Left renal pelvis (tissue), 4 donors: Measurements from ENCODE around the gene IFNGR1. TPM values are rescaled to one million over a fixed set of nuclear protein-coding genes. Genes with fewer than 3 reads are reported as not detected.
"Not testable (repeated sequence)": the region's sequence is repeated elsewhere in the genome, so short reads cannot be mapped to it uniquely, and the experiment has no call there.

ENCODE experiments used
- DNase-seq, 4 donors: peaks; one replicate each; pipeline ENCODE4 v3.0.0-alpha.2; 2013; ENCODE audit warnings: low read depth in 4 of 4, low spot score in 3 of 4
- polyA plus RNA-seq, 4 donors: library from polyadenylated mRNA; unstranded; fragments of 120-200 nt; gene quantifications; one replicate each; pipeline ENCODE4 v1.2.1, GENCODE V29; 2013; ENCODE audit not compliant: insufficient read length in 4 of 4

IFNGR1 gene
- polyA plus RNA-seq, 4 donors = 54.8 to 73.7 (median 62.4) TPM

GRCh38 chr6:137236581-137237355 is 17.6 kb upstream of the IFNGR1 start:
- DNase-seq = no peak

- DNase-seq = no peak
These were observed 16.5 kb upstream of the IFNGR1 start for GRCh38 chr6:137235686-137236085.

GRCh38 chr6:137233911-137234863 is 15.0 kb upstream of the IFNGR1 start:
- DNase-seq = no peak

GRCh38 chr6:137231895-137232294 is 12.7 kb upstream of the IFNGR1 start:
- no peak for DNase-seq

- no peak for DNase-seq
These were observed 11.9 kb upstream of the IFNGR1 start for GRCh38 chr6:137230956-137231555.

GRCh38 chr6:137230547-137230946 is 11.4 kb upstream of the IFNGR1 start:
- DNase-seq = no peak

GRCh38 chr6:137229075-137229759 is 10.0 kb upstream of the IFNGR1 start:
- no peak for DNase-seq

GRCh38 chr6:137227871-137228302 is 8.7 kb upstream of the IFNGR1 start:
- DNase-seq = no peak

- DNase-seq = no peak
These were observed 7.5 kb upstream of the IFNGR1 start for GRCh38 chr6:137226697-137227096.

GRCh38 chr6:137224799-137225198 is 5.6 kb upstream of the IFNGR1 start:
- no peak for DNase-seq

- no peak for DNase-seq
These were observed 4.4 kb upstream of the IFNGR1 start for GRCh38 chr6:137223370-137224131.

GRCh38 chr6:137222381-137222780 is 3.2 kb upstream of the IFNGR1 start:
- DNase-seq = peak in 1 of 4 donors; percentile 16

- DNase-seq = no peak
These were observed 573 bp upstream of the IFNGR1 start for GRCh38 chr6:137219664-137220252.

GRCh38 chr6:137218473-137218916 is 690 bp downstream of the IFNGR1 start:
- peak in 2 of 4 donors; percentile 16 to 26 for DNase-seq

GRCh38 chr6:137217801-137218472 is 1.2 kb downstream of the IFNGR1 start:
- no peak for DNase-seq

GRCh38 chr6:137216875-137217553 is 2.2 kb downstream of the IFNGR1 start:
- no peak for DNase-seq

- no peak for DNase-seq
These were observed 3.1 kb downstream of the IFNGR1 start for GRCh38 chr6:137216106-137216505.

- DNase-seq = not testable (repeated sequence)
These were observed 3.6 kb downstream of the IFNGR1 start for GRCh38 chr6:137215630-137216029.
